KOPT-K1 (cell line): Measurements from ENCODE around the gene LYZL6.

Experiments used
- H3K27ac ChIP-seq: fragments of 200-600 bp; sonication (generic); 2 replicates; pipeline ENCODE4 v1.5.1; 2016; ENCODE audit warnings: antibody characterized with exemption, mild to moderate bottlenecking, low read depth, low read length; ENCODE audit not compliant: poor library complexity, severe bottlenecking
- H3K36me3 ChIP-seq: fragments of 200-600 bp; sonication (generic); 2 replicates; pipeline ENCODE4 v1.5.1; 2017; ENCODE audit warnings: antibody characterized with exemption, mild to moderate bottlenecking, low read length, moderate library complexity; ENCODE audit not compliant: insufficient read depth
- H3K9me3 ChIP-seq: fragments of 200-600 bp; sonication (generic); 2 replicates; pipeline ENCODE4 v1.5.1; 2017; ENCODE audit warnings: antibody characterized with exemption, low read length, mild to moderate bottlenecking; ENCODE audit not compliant: insufficient read depth, poor library complexity, severe bottlenecking

Gene LYZL6

DNA sequence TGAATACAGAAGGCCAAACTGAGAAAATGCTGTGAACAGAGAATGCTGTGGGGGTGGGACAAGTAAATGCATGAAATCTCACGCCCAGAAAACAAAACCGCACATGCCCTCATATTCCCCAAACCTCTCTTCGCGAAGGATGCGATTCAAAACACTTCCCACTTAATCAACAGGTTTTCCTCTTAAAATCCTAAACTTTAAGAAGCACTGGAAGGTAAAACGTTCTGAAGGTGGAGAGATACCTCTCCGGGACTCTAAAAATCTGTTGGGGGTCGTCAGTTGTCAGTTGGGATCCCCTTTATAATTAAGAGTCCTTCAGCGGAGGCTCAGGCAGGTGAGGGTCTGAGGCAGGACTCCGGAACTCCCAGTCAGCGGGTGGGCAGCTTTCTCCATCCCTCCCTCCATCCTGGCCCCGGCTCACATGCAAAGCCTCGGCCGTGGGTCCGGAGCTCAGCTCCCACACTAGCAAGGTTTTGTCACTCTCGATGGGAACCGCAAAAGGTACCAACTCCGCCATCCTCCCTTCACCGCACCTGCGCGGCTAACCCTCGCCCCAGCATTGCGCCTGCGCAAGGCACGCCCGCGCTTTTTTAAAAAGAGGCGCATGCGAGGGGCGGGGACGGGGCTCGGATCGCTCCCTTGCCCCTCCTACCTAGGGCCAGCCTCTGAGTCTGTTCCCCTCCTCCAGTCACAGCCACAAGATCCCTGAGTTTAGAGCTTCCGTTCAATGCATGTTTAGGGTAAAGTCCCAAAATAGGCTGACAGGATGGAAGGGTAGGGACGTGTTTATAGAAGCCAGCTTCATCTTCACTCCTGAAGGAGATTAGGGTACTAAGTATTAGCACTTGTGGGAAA is 13.1 kb downstream of the LYZL6 start, which contains the start of gene RDM1:
Gene RDM1, minus strand, starts transcription at position 563 of the 855 bp plus-strand sequence. Its CDS starts 46 bp downstream, at position 517.
- peak within 1 kb of the TSS; percentile 70 for H3K27ac ChIP-seq
- H3K36me3 ChIP-seq, result 0 out of 2 replicates have a peak, but pooled peaks cover 2% of the 10 kb centered on the region
- H3K9me3 ChIP-seq, result no peaks in the 10 kb centered on the region

GRCh38 chr17:35927714-35928113 is 15.8 kb downstream of the LYZL6 start:
- Histone ChIP-seq H3K27ac (no peak overlapping the region), H3K36me3 (peaks cover 16% of the 10 kb centered on the region), H3K9me3 (no peaks in the 10 kb centered on the region)

GRCh38 chr17:35923609-35924114 is 19.9 kb downstream of the LYZL6 start:
- Histone ChIP-seq H3K9me3 (no peaks in the 10 kb centered on the region), H3K36me3 (peaks cover 22% of the 10 kb centered on the region), H3K27ac (no peak overlapping the region)

DNA sequence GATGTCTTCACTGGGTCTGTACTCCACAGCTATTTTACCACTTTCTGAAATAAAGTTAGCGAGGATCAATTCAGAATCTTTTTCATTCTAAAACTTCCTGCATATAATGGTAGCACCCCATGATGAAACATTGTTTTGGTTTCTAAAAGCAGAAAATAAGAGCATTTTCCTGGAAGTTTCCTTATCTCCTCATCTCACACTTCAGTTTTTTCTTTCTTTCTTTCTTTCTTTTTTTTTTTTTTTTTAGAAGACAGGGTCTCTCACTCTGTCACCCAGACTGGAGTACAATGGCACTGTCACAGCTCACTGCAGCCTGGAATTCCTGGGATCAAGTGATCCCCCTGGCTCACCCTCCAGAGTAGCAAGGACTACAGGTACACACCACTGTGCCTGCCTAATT is 23.3 kb downstream of the LYZL6 start:
- Histone ChIP-seq H3K27ac (no peak overlapping the region), H3K36me3 (peaks cover 19% of the 10 kb centered on the region), H3K9me3 (no peaks in the 10 kb centered on the region)

DNA sequence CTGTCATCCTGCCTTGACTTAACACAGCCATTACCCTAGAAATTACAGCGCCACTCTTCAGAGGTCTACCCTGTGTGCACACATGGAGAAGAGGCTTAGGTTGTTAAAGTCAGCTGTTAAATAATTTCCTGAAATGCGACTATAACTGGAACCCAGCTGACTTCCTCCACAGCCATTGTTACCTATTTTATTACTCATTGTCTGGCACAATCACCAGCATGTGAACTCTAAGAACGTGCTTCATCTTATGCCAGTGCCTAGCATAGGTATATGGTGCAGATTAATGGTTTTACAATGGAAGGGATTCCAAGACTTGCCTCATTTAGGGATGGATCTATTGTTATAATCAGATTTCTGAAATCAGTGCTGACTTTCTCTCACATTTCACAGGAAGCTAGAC is 24.8 kb downstream of the LYZL6 start:
- H3K27ac ChIP-seq, result no peak overlapping the region
- H3K36me3 ChIP-seq, result peaks cover 10% of the 10 kb centered on the region; the same call in 1 of the 2 replicates
- no peaks in the 10 kb centered on the region for H3K9me3 ChIP-seq

- peaks cover 5% of the 10 kb centered on the region; the same call in 1 of the 2 replicates for H3K36me3 ChIP-seq
- no peak overlapping the region for H3K27ac ChIP-seq
- no peaks in the 10 kb centered on the region for H3K9me3 ChIP-seq
Measured at GRCh38 chr17:35917519-35918213, 25.8 kb downstream of the LYZL6 start.

- H3K27ac ChIP-seq, result no peak overlapping the region
- H3K36me3 ChIP-seq, result peaks cover 4% of the 10 kb centered on the region; the same call in 1 of the 2 replicates
- no peaks in the 10 kb centered on the region for H3K9me3 ChIP-seq
Measured at GRCh38 chr17:35915153-35915964, 28.2 kb downstream of the LYZL6 start.

DNA sequence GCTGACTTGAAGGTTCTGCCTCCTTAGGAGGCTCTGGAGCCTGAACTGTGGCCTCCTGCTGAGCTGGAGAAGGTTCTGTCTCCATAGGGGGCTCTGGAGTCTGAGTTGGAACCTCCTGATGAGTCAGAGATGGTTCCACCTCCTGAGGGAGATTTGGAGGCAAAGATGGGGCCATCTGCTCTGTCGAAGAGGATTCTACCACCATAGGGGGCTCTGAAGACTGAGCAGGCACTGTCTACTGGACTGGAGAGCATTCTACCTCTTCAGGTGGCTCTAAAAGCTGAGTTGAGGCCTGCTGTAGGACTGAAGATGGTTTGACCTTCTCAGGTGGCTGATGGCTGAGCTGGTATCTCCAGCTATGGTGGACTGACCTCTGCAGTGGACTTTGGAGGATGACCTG is 29.2 kb downstream of the LYZL6 start:
- Histone ChIP-seq H3K9me3 (no peaks in the 10 kb centered on the region), H3K36me3 (no peaks in the 10 kb centered on the region), H3K27ac (no peak overlapping the region)

DNA sequence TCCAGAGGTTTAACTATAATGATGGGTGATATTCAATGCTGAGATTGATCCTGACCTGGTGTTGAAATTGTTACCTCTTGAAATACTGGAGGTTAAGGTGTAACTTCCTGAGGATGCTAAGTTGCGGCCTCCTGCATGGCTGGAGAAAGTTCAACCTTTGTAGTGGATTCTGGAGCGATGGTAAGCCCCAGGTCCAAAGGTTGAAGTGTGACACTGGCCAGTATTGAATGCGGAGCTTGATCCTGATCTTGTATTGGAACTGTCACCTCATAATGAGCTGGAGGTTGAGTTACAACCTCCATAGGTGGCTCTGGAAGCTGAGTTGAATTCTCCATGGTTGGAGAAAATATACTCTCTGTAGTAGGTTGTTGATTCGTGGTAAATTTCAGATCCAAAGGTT is 29.9 kb downstream of the LYZL6 start:
- H3K36me3 ChIP-seq, result no peaks in the 10 kb centered on the region
- no peak overlapping the region for H3K27ac ChIP-seq
- H3K9me3 ChIP-seq, result no peaks in the 10 kb centered on the region

DNA sequence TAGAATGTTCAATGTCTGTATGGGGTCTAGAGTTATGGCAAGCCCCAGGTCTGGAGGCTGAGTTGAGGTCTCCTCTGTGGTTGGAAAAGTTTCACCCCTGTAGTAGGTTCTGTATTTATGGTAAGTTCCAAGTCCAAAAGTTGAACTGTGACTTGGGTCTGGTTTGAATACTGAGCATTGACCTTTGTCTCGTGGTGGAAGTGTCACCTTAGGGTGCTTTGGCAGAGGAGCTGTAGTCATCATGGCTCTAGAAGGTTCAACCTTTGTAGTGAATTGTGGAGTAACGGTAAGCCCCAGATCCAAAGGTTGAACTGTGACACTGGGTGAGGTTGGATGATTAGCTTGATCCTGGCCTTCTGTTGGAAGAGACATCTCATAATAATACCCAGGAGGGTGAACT is 30.6 kb downstream of the LYZL6 start:
- H3K9me3 ChIP-seq, result no peaks in the 10 kb centered on the region
- H3K27ac ChIP-seq, result no peak overlapping the region

DNA sequence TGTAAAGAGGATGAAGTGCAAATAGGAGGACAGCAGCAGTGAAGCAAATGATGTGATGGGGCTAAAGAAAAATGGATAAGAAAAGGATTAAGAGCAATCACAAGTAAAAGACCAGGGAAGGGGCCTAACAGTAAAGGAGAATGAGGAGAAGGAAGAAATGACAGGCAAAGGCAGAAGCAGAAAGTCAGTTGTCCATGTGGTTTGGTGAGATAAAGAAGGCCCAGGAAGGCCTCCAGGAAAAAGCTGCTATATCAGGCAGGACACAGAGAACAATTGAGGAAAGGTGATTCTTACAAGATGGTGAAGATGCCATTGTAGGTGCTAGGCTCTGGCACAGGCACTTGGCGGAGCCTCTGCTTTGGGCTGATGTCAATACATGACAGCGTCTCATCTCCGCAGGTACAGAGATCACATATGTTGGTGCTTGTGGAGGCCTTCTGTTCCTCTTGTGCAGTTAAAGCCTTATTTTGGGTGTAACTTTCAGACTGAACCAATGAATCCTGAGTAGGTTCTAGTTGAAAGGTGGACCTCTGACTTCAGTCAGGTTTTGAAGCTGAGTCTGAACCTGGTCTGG is 31.1 kb downstream of the LYZL6 start:
- Histone ChIP-seq H3K9me3 (no peaks in the 10 kb centered on the region), H3K27ac (no peak overlapping the region), H3K36me3 (no peaks in the 10 kb centered on the region)

More for the DNA sequence above, 30.6 kb downstream of the LYZL6 start:
- no peaks in the 10 kb centered on the region for H3K36me3 ChIP-seq

- H3K27ac ChIP-seq, result no peak overlapping the region
- no peaks in the 10 kb centered on the region for H3K9me3 ChIP-seq
- no peaks in the 10 kb centered on the region for H3K36me3 ChIP-seq
Measured at GRCh38 chr17:35909408-35909807, 34.1 kb downstream of the LYZL6 start.

DNA sequence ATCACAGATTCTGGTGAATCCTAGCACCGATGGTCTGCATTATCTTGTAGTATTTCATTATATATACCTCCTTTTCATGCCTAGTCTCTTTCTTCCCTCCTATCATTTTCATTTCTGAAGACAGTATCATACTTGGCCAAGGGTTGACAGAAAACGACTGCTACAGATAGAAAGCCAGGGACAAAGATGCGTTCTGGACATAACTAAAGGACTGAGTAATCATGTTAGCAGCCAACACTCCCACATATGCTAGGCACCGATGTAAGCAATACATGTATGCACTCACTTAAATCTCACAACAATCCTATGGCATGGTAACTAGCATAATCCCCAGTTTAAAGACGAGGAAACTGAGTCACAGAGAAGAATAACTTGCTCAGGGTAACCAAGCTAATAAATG is 35.8 kb downstream of the LYZL6 start:
- H3K9me3 ChIP-seq, result no peaks in the 10 kb centered on the region
- no peaks in the 10 kb centered on the region for H3K36me3 ChIP-seq

GRCh38 chr17:35906926-35907637 is 36.4 kb downstream of the LYZL6 start:
- no peaks in the 10 kb centered on the region for H3K36me3 ChIP-seq
- H3K9me3 ChIP-seq, result no peaks in the 10 kb centered on the region
- H3K27ac ChIP-seq, result no peak overlapping the region

More for the DNA sequence above, 35.8 kb downstream of the LYZL6 start:
- no peak overlapping the region for H3K27ac ChIP-seq
